Hindlimb muscle (tissue), 1 donor: Measurements from ENCODE around the gene SSTR5. TPM values are rescaled to one million over a fixed set of nuclear protein-coding genes. Genes with fewer than 3 reads are reported as not detected.
"Not testable (repeated sequence)": the region's sequence is repeated elsewhere in the genome, so short reads cannot be mapped to it uniquely, and the experiment has no call there.

Experiments used
- DNase-seq: peaks from one replicate; pipeline ENCODE4 v3.0.0-alpha.2; 2013
- polyA plus RNA-seq: library from polyadenylated mRNA; unstranded; fragments of 120-200 nt; gene quantifications from one replicate; pipeline ENCODE4 v1.2.1, GENCODE V29; 2013; ENCODE audit not compliant: insufficient read length

Gene SSTR5
- polyA plus RNA-seq, 1 donor, result not detected

DNA sequence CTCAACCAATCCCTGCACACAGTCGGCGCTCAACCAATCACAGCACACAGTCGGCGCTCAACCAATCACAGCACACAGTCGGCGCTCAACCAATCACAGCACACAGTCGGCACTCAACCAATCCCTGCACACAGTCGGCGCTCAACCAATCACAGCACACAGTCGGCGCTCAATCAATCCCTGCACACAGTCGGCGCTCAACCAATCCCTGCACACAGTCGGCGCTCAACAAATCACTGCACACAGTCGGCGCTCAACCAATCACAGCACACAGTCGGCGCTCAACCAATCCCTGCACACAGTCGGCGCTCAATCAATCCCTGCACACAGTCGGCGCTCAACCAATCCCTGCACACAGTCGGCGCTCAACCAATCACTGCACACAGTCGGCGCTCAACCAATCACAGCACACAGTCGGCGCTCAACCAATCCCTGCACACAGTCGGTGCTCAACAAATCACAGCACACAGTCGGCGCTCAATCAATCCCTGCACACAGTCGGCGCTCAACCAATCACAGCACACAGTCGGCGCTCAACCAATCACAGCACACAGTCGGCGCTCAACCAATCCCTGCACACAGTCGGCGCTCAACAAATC, 20.2 kb downstream of the SSTR5 start:
- DNase-seq, result not testable (repeated sequence)

DNA sequence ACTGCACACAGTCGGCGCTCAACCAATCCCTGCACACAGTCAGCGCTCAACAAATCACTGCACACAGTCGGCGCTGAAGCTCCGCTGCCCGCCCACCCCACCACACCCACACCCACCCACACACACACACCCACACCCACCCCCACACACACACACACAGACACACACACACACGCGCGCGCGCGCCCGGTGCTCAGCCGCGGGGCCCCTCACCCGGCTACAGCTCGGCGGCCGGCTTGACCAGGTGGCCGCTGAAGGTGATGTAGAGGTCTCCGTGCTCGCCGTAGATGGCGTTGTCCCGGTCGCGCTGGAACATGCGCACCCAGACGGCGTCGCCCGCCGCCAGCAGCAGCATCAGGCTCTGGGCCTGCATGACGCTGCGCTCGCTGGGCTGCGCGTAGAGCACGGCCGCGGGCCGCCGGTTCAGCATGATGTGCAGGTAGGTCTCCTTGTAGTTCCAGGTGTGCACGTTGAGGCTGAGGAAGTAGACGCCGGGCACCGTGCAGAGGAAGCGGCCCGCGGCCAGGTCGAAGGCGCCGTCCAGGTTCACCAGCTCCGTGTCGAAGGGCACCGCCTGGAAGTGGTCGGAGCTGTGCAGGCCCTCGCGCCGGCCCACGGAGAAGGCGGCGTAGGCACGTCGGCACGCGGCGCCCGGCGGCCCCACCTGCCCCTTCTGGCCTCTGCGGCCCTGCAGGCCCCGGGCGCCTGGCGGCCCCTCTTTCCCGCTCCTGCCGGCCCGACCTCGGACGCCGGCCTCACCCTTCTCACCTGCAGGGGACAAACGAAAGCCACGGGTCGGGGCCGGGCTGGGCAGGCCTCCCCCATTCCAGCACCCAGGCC, 21.0 kb downstream of the SSTR5 start:
- DNase-seq, result no peak

DNA sequence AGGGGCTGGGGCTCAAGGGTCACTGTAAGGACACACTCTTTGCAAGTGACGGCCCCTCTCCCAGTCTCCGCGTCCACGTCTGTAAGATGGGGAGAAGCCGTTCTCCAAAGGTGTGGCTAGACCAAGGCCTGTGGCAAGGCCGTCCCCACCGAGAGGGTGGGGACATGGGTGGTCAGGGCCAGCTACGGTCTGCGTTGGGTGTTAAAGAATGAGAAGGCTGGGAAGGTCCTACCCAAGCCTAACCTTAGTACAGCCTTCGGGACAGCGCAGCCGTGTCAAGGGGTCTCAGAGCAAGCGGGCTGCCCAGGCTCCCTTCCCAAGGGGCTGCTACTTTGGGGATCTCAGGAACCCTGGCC, 21.6 kb downstream of the SSTR5 start:
- DNase-seq, result no peak

DNA sequence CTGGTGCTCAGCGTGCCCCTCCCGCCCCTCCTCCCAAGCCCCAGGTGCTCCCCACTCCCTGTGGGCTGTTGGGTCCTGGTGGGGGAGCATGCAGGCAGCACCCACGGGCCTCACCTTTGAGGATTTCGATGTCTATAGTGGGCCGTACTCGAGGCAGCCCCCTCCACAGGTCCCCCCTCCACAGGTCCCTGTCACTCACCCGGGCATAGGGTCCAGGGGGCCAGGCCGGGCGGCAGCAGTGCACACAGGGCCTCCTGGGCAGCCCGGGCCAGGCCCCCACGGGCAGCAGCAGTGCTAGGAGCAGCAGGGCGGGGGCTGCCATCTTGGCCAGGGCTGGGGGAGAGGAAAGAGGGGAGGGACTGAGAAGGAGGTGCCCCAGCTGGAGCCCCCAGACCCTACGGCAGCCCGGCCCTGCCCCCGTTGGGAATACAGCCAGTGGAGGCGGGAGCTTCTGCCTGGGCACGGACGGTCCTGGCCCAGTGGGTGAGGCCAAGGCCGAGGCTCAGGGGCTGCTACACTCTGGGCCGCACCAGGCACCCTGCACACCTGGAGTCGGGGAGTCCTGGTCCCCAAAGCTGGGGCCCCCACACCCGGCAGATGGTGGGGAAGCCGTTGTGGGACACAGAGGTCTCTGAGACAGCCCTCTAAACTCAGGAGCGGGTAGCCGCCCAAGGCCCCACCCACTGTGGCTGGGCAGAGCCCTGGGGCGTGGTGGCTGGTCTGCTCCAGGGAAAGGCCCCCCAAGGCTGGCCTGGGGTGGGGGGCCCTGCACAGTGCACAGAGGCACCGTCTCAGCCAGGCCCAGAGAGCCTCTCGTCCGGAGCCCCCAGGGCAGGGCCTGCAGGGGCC, 22.3 kb downstream of the SSTR5 start:
- no peak for DNase-seq

- DNase-seq, result no peak
These were observed 23.1 kb downstream of the SSTR5 start for GRCh38 chr16:1095450-1096168.

- DNase-seq, result no peak
These were observed 23.9 kb downstream of the SSTR5 start, which contains the start of gene C1QTNF8 for GRCh38 chr16:1096169-1097082. C1QTNF8 (minus strand) TSS chr16:1096244; CDS start chr16:1094922, 1,322 bp downstream.

DNA sequence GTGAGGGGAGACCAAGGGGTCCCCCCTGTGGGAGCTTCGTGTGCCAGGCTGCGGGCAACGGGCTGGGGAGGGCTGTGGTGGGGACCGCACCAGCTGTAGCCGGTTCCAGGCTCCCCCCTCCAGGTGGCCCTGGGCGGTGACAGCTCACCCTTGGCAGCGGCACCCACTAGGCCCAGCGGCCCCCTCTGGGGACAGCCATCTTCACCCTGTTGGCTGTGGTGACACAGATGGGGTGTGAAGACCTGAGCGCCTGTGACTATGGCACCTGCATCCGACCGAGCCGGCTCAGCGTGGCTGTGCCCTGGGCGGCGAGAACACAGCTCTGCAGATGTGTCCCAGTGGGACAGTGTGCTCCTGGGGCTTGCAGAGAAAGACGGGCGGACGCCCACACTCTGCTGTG, 24.6 kb downstream of the SSTR5 start:
- DNase-seq, result no peak

DNA sequence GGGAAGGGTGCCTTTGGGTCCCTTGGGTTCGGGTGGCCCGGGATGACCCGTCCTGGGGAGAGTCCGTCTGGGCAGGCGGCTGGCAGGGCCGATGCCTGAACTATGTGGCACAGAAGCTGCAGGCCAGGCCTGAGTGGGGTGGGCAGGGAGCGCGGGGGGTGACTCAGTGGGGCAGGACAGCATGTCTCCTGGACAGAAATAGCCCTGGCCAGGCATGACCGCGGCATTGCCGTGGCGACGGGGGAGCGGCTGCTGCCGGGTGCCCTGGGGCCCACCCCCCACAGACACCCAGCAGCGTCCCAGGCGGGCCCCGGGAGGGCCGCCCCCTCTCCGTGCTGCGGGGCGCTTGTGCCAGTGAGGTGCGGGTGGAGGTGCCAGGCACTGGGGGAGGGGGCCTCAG, 25.3 kb downstream of the SSTR5 start:
- DNase-seq, result no peak

DNA sequence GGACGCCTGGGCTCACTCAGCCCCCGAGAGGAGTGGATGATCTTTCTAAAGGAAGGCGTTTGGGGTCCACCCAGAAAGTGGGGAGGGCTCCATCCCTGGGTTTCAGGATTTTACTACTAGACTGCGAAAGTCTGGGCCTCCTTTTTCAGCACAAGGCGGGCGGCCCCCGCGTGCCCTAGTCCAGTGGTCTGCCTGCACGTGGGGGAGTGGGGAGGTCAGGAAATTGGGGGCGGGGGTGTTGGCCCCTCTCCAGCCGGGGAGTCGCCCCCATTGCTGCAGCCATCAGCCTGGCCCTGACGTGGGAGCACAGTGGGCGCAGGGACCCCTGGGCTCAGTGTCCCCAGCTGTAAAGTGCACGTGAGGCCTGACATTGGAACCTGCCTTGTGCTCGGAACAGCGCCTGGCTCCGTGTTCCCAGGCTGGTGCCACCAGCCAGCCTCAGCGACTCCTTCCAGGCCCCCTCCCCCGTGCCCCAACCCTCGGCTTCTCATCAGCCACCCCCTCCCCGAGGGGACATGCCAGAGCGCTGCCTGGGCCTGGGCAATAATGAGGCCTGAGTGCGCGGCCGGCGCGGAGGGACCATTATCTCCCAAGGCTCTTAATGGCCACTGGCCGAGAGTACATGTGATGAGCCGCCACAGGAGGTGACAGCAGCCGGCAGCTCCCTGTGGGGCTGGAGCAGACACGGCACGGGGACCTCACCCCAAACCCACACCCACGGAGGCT, 25.9 kb downstream of the SSTR5 start:
- DNase-seq, result no peak

- no peak for DNase-seq
These were observed 26.9 kb downstream of the SSTR5 start for GRCh38 chr16:1099189-1100083.

DNA sequence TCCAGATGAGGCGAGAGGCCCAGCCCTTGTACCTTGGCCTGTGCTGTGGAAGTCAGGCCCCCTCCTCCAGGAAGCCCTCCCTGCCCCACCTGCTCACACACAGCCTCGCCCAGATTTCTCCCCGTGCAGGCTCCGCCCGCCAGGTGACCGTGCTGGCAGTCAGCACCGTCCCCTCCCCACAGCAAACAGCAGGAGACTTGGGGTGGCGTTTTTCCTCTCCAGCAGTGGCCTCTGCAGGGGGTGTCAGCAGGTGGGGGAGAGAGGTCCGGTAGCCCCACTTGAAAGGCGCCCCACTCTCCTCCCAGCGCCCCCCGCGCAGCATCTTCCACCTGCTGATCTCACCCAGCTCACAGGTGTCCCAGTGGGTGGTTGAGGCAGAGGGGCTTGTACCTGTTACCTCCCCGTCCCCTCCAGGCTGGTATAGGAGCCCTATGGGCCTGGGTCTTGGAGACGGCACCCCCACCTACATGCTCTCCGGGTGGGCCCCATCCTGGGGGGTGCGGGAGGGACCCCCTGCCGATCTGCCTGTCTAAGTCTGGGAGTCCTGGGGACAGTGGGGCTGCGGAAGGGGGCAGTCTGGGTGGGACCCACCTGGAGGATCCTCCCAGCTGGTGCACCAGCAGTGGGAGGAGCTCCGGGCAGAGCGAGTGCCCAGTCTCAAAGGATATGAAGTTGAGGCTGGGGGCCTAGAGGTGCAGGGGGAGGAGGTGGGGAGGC, 27.7 kb downstream of the SSTR5 start:
- DNase-seq, result no peak

DNA sequence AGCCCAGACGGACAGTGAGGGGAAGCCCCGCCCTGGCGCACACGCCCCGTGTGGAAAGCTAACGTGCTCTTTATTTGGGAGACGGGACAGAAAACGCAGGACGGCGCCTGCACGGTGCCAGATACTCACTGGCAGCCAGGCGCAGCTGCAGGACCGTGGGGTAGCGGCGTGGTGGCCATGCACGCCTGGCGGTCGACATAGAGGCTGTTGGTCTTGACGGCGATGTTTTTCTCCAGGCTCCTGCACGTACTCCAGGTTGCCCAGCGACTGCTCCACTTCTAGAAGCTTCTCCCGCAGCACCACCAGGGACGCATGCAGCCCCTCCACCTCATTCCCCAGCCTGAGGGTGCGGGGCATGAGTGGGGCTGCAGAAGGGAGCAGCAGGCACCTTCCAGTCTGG, 28.6 kb downstream of the SSTR5 start:
- DNase-seq, result no peak

DNA sequence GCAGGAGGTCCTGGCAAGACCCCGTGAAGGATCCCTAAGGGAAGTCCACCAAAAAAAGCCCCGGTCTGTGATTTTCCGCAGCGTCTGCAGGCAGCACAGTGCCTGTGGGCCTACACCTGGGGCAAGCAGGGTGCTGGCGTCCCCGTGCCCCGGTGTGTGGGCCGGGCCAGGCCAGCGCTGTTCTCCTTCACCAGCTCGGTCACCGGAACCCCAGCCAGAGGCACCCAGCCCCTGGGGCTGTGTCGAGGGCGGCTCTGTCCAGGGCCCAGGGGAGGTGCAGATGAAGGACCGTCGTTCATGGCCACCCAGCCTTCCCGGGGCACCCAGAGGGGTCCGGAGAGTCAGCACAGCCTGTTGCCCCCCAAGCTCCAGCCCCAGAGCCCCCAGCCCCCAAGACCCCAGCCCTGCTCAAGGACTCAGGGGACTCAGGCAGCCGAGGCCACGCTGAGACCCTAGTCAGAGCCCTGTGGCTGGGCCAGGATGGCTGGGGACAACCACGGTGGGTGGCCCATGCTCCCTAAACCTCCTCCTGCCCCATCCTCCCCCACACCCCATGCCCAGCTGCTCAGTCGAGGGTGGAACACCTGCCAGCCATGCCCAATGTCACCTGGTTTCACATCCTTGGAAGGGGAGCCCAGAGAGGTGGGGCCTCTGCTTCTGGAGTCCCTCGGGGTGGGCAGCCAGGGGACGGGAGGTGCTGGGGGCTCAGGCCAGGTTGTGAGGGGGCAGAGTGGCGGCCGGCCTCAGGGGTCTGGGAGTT, 29.2 kb downstream of the SSTR5 start:
- DNase-seq, result no peak

DNA sequence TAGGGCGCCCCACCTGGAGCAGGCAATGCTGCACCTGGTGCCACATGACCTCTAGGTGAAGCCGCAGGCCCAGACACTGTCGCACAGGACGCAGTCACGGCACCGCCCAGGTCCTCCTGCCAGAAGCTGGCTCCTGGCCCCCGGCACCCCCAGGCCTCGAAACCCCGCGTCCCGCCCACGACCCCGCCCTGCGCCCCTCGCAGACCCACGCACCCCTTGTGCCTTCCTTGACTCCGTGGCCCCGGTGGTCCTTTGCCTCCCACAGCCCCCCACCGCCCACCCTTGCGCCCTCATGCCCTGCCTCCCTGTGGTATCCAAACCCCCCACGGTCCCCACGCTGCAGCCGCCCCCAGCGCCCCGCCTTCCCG, 29.8 kb downstream of the SSTR5 start:
- no peak for DNase-seq

GRCh38 chr16:1102921-1103635, 30.5 kb downstream of the SSTR5 start:
- peak; percentile 50 for DNase-seq

DNA sequence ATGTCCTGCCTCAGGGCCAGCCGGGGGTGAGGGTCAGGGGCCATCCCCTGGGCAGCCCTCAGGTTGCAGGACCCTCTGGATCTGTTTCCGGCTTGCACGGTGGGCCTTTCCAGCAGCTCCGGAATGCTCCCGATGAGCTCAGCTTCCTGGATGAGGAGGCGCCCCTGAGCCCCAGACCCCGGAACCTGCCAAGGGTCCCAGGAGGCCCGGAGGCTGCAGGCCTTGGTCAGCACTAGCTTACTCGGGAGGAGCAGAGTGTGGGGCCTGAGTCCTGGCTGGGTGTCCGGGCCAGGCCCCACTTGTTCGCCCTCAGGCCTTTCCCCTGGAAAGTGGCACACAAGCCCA, 31.1 kb downstream of the SSTR5 start:
- DNase-seq, result no peak

DNA sequence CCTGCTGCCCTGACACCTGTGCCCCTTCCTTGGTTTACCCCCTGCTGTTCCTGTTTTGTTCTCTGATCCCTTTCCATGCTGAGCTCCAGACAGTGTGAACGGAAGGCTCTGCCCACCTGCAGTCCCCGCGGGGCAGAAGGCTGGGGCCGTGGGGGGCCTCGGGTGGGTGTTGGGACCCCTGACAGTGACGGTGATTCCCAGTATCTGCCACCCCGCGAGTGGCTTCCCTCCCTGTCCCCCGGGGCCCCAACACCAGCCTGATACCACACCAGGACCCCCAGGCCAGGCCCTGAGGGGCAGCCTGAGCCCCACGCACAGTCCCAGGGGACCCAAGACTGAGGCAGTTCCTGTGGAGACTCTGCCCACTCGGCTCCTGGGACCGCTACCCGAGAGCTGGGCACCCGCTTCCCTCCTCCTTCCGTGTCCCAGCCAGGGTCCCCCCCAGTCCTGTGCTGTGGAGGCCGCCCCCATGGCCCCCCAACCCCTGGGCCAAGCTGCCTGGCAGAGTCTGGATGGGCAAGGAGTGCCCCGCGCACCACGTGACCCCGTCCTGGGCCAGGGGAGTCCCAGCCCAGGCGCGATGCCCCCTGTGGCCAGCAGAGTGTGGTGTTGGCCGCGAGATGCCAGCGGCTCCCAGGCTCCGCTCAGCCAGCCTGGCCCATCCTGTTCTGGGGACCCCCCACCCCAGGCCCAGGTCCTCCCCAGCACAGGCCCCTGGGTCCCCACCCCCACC, 33.5 kb downstream of the SSTR5 start:
- peak; percentile 54 for DNase-seq
